Measurements from ENCODE around the gene FAM228B. TPM values are rescaled to one million over a fixed set of nuclear protein-coding genes. Genes with fewer than 3 reads are reported as not detected.

FAM228B gene
- polyA plus RNA-seq, 1 donor (not counting 4 experiments of a cell fraction or from before 2014, with no cell fraction given), result 2.0 TPM

DNA sequence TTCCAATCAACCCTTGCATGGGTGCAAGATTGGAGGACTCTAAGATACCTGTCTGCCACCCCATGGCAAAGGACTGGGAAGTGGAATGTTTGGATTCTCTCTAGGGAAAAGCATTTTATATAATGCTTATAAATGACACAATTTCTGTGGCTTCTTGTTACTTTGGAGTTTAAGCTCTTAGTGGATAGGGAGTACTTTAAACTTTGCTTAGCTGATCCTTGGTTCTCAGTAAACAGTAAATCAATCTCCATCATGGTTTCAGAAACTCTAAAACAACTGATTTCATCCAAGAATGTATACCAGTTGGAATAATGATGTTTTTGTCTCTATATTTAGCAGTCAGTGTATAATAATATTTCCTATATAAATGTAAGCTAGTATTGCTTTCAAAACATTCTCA is 37.5 kb downstream of the FAM228B start:
- TF ChIP-seq EZH2 (IDR thresholded peaks at IDR 0.05; ENCODE audit: low read length), result no peak
- TF ChIP-seq, protein P1, sequence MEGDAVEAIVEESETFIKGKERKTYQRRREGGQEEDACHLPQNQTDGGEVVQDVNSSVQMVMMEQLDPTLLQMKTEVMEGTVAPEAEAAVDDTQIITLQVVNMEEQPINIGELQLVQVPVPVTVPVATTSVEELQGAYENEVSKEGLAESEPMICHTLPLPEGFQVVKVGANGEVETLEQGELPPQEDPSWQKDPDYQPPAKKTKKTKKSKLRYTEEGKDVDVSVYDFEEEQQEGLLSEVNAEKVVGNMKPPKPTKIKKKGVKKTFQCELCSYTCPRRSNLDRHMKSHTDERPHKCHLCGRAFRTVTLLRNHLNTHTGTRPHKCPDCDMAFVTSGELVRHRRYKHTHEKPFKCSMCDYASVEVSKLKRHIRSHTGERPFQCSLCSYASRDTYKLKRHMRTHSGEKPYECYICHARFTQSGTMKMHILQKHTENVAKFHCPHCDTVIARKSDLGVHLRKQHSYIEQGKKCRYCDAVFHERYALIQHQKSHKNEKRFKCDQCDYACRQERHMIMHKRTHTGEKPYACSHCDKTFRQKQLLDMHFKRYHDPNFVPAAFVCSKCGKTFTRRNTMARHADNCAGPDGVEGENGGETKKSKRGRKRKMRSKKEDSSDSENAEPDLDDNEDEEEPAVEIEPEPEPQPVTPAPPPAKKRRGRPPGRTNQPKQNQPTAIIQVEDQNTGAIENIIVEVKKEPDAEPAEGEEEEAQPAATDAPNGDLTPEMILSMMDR (optimal IDR thresholded peaks at IDR 0.05 in 1 of 3, IDR thresholded peaks at IDR 0.05 in 1 of 3, conservative IDR thresholded peaks at IDR 0.05 in 1 of 3; ENCODE audit: extremely low read depth in 1 of 3, insufficient read depth in 2 of 3, low read length in 3 of 3), result no peak
- H3K9ac ChIP-seq (ENCODE audit: control insufficient read depth, extremely low read depth, insufficient read depth, low read length), result no peak overlapping the region
- DNase-seq (ENCODE audit: low read depth, low spot score), result no peak
- dilution Hi-C loops (cut with MboI; ENCODE audit: extremely low pct_ligation_motif_present, low sequenced_read_pairs), result no loop called here
- no peaks in the 10 kb centered on the region for H3K27me3 ChIP-seq (ENCODE audit: control insufficient read depth, extremely low read depth, insufficient read depth, low read length)
- no peaks in the 10 kb centered on the region for H4K20me1 ChIP-seq (ENCODE audit: control insufficient read depth, extremely low read depth, insufficient read depth, low read length)
- no peak overlapping the region for H2AFZ ChIP-seq (ENCODE audit: control insufficient read depth, low read length)
- no peak overlapping the region for H3K4me2 ChIP-seq (ENCODE audit: control insufficient read depth, extremely low read depth, insufficient read depth, low read depth, low read length)
- no peaks in the 10 kb centered on the region for H3K9me3 ChIP-seq (ENCODE audit: control insufficient read depth, low read depth, low read length)
- H3K4me3 ChIP-seq (ENCODE audit: control insufficient read depth in 2 of 3, extremely low read depth in 1 of 3, insufficient read depth in 2 of 3, low read depth in 1 of 3, low read length in 3 of 3), result no peak overlapping the region
- no peaks in the 10 kb centered on the region for H3K79me2 ChIP-seq (ENCODE audit: control insufficient read depth, insufficient read depth, low read length)
- H3K27ac ChIP-seq (ENCODE audit: control insufficient read depth, insufficient read depth, low read length), result no peak overlapping the region
- no peaks in the 10 kb centered on the region for H3K36me3 ChIP-seq (ENCODE audit: control insufficient read depth in 2 of 2, extremely low read depth in 1 of 2, insufficient read depth in 2 of 2, low read length in 2 of 2)
- no peaks in the 10 kb centered on the region for H3K4me1 ChIP-seq (ENCODE audit: control insufficient read depth, extremely low read depth, insufficient read depth, low read length)
- H3K9me1 ChIP-seq (ENCODE audit: control insufficient read depth, extremely low read depth, insufficient read depth, low read length), result no peaks in the 10 kb centered on the region
- FAIRE-seq, result no peak

DNA sequence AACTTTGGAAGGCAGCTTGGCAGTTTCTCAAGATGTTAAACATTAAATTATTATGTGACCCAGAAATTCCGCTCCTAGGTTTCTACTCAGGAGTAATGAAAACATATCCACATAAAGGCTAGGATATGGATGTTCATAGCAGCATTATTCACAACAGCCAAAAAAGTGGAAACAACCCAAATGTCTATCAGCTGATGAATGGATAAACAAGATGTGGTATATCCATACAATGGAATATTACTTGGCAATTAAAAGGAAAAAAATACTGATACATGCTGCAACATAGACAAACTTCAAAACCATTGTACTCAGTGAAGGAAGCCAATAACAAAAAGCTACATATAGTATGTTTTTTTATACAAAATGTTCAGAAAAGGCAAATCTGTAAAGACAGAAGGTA is 39.2 kb downstream of the FAM228B start:
- Histone ChIP-seq H3K27me3 (ENCODE audit: control insufficient read depth, extremely low read depth, insufficient read depth, low read length) (no peaks in the 10 kb centered on the region), H3K79me2 (ENCODE audit: control insufficient read depth, insufficient read depth, low read length) (no peaks in the 10 kb centered on the region), H3K9ac (ENCODE audit: control insufficient read depth, extremely low read depth, insufficient read depth, low read length) (no peak overlapping the region), H3K9me1 (ENCODE audit: control insufficient read depth, extremely low read depth, insufficient read depth, low read length) (no peaks in the 10 kb centered on the region), H3K4me3 (ENCODE audit: control insufficient read depth in 2 of 3, extremely low read depth in 1 of 3, insufficient read depth in 2 of 3, low read depth in 1 of 3, low read length in 3 of 3) (no peak overlapping the region), H2AFZ (ENCODE audit: control insufficient read depth, low read length) (no peak overlapping the region), H3K4me1 (ENCODE audit: control insufficient read depth, extremely low read depth, insufficient read depth, low read length) (no peaks in the 10 kb centered on the region), H3K36me3 (ENCODE audit: control insufficient read depth in 2 of 2, extremely low read depth in 1 of 2, insufficient read depth in 2 of 2, low read length in 2 of 2) (no peaks in the 10 kb centered on the region), H3K27ac (ENCODE audit: control insufficient read depth, insufficient read depth, low read length) (no peak overlapping the region), H3K4me2 (ENCODE audit: control insufficient read depth, extremely low read depth, insufficient read depth, low read depth, low read length) (no peak overlapping the region), H4K20me1 (ENCODE audit: control insufficient read depth, extremely low read depth, insufficient read depth, low read length) (no peaks in the 10 kb centered on the region), H3K9me3 (ENCODE audit: control insufficient read depth, low read depth, low read length) (no peaks in the 10 kb centered on the region)
- FAIRE-seq, result no peak
- no peak for DNase-seq (ENCODE audit: low read depth, low spot score)
- dilution Hi-C loops (cut with MboI; ENCODE audit: extremely low pct_ligation_motif_present, low sequenced_read_pairs), result no loop called here
- TF ChIP-seq EZH2 (IDR thresholded peaks at IDR 0.05; ENCODE audit: low read length), result no peak
- TF ChIP-seq, protein P1 (optimal IDR thresholded peaks at IDR 0.05 in 1 of 3, IDR thresholded peaks at IDR 0.05 in 1 of 3, conservative IDR thresholded peaks at IDR 0.05 in 1 of 3; ENCODE audit: extremely low read depth in 1 of 3, insufficient read depth in 2 of 3, low read length in 3 of 3), result no peak

Measured in keratinocyte (primary cell).